ENCODE measurements around the gene NAP1L4.

The NAP1L4 gene

GRCh38 chr11:3014943-3015342 is 22.8 kb upstream of the NAP1L4 start:
- TF ChIP-seq EZH2phosphoT487 (IDR thresholded peaks at IDR 0.05; ENCODE audit: low read depth) = no peak
- TF ChIP-seq CTCF (IDR thresholded peaks at IDR 0.05; ENCODE audit: low read depth, low read length) = no peak
- Histone ChIP-seq H3K4me3 (ENCODE audit: low read length) (no peak overlapping the region), H3K27ac (ENCODE audit: low read length) (no peak overlapping the region), H3K4me2 (ENCODE audit: low read length) (no peak overlapping the region), H3K79me2 (ENCODE audit: low read length) (no peaks in the 10 kb centered on the region), H3K9ac (ENCODE audit: low read length) (no peak overlapping the region), H2AFZ (ENCODE audit: low read depth, low read length) (no peak overlapping the region), H3K27me3 (ENCODE audit: low read depth, low read length) (no peaks in the 10 kb centered on the region), H3K9me3 (ENCODE audit: insufficient read depth, low read length) (no peaks in the 10 kb centered on the region), H3K36me3 (replicated peaks; ENCODE audit: low read depth, low read length) (peaks cover 42% of the 10 kb centered on the region), H4K20me1 (ENCODE audit: insufficient read depth, low read length) (no peaks in the 10 kb centered on the region), H3K4me1 (ENCODE audit: low read length) (peaks cover 3% of the 10 kb centered on the region; the same call in 1 of the 2 replicates)

GRCh38 chr11:3014057-3014938 is 22.2 kb upstream of the NAP1L4 start:
- no peaks in the 10 kb centered on the region for H3K79me2 ChIP-seq (ENCODE audit: low read length)
- no peaks in the 10 kb centered on the region for H4K20me1 ChIP-seq (ENCODE audit: insufficient read depth, low read length)
- no peak overlapping the region for H3K4me3 ChIP-seq (ENCODE audit: low read length)
- no peaks in the 10 kb centered on the region for H3K27me3 ChIP-seq (ENCODE audit: low read depth, low read length)
- H2AFZ ChIP-seq (ENCODE audit: low read depth, low read length) = no peak overlapping the region
- no peaks in the 10 kb centered on the region for H3K9me3 ChIP-seq (ENCODE audit: insufficient read depth, low read length)
- H3K4me1 ChIP-seq (ENCODE audit: low read length) = peaks cover 3% of the 10 kb centered on the region; the same call in 1 of the 2 replicates
- H3K27ac ChIP-seq (ENCODE audit: low read length) = no peak overlapping the region
- no peak overlapping the region for H3K9ac ChIP-seq (ENCODE audit: low read length)
- no peak for TF ChIP-seq EZH2phosphoT487 (IDR thresholded peaks at IDR 0.05; ENCODE audit: low read depth)
- no peak for TF ChIP-seq CTCF (IDR thresholded peaks at IDR 0.05; ENCODE audit: low read depth, low read length)
- peaks cover 40% of the 10 kb centered on the region for H3K36me3 ChIP-seq (replicated peaks; ENCODE audit: low read depth, low read length)
- no peak overlapping the region for H3K4me2 ChIP-seq (ENCODE audit: low read length)

- no peak overlapping the region for H3K4me3 ChIP-seq (ENCODE audit: low read length)
- no peak overlapping the region for H2AFZ ChIP-seq (ENCODE audit: low read depth, low read length)
- H3K27me3 ChIP-seq (ENCODE audit: low read depth, low read length) = no peaks in the 10 kb centered on the region
- no peaks in the 10 kb centered on the region for H4K20me1 ChIP-seq (ENCODE audit: insufficient read depth, low read length)
- no peak overlapping the region for H3K27ac ChIP-seq (ENCODE audit: low read length)
- peaks cover 3% of the 10 kb centered on the region; the same call in 1 of the 2 replicates for H3K4me1 ChIP-seq (ENCODE audit: low read length)
- H3K4me2 ChIP-seq (ENCODE audit: low read length) = no peak overlapping the region
- TF ChIP-seq EZH2phosphoT487 (IDR thresholded peaks at IDR 0.05; ENCODE audit: low read depth) (no peak), CTCF (IDR thresholded peaks at IDR 0.05; ENCODE audit: low read depth, low read length) (no peak)
- no peaks in the 10 kb centered on the region for H3K9me3 ChIP-seq (ENCODE audit: insufficient read depth, low read length)
- H3K79me2 ChIP-seq (ENCODE audit: low read length) = no peaks in the 10 kb centered on the region
- peaks cover 30% of the 10 kb centered on the region for H3K36me3 ChIP-seq (replicated peaks; ENCODE audit: low read depth, low read length)
- no peak overlapping the region for H3K9ac ChIP-seq (ENCODE audit: low read length)
These were observed 20.1 kb upstream of the NAP1L4 start for GRCh38 chr11:3011891-3012885.

Data from OCI-LY3 (cell line).